ENCODE data around the gene PDCD6IP. TPM values are rescaled to one million over a fixed set of nuclear protein-coding genes. Genes with fewer than 3 reads are reported as not detected.

The PDCD6IP gene
- total RNA-seq, 1 donor from 2014 or later = 51.7 TPM

- Histone ChIP-seq H3K4me1 (ENCODE audit: control insufficient read depth in 3 of 3, insufficient read depth in 3 of 3, low read length in 3 of 3) (no peaks in the 10 kb centered on the region), H3K9me3 (ENCODE audit: control insufficient read depth in 3 of 3, low read length in 3 of 3) (no peaks in the 10 kb centered on the region), H3K36me3 (ENCODE audit: control insufficient read depth in 3 of 3, insufficient read depth in 3 of 3, low read length in 3 of 3) (no peaks in the 10 kb centered on the region), H3K27me3 (ENCODE audit: control insufficient read depth in 3 of 3, insufficient read depth in 3 of 3, low read length in 3 of 3) (no peaks in the 10 kb centered on the region), H3K27ac (ENCODE audit: low read depth, low read length) (no peak overlapping the region), H3K9ac (ENCODE audit: low read depth in 1 of 3, low read length in 3 of 3) (no peak overlapping the region), H3K4me3 (ENCODE audit: low read length in 3 of 3) (no peak overlapping the region)
These were observed 117.5 kb downstream of the PDCD6IP start for GRCh38 chr3:33915796-33916546.

GRCh38 chr3:33918126-33918756 lies 119.8 kb downstream of the PDCD6IP start:
- Histone ChIP-seq H3K9me3 (ENCODE audit: control insufficient read depth in 3 of 3, low read length in 3 of 3) (no peaks in the 10 kb centered on the region), H3K27ac (ENCODE audit: low read depth, low read length) (no peak overlapping the region), H3K4me3 (ENCODE audit: low read length in 3 of 3) (no peak overlapping the region), H3K36me3 (ENCODE audit: control insufficient read depth in 3 of 3, insufficient read depth in 3 of 3, low read length in 3 of 3) (no peaks in the 10 kb centered on the region), H3K9ac (ENCODE audit: low read depth in 1 of 3, low read length in 3 of 3) (no peak overlapping the region), H3K27me3 (ENCODE audit: control insufficient read depth in 3 of 3, insufficient read depth in 3 of 3, low read length in 3 of 3) (no peaks in the 10 kb centered on the region), H3K4me1 (ENCODE audit: control insufficient read depth in 3 of 3, insufficient read depth in 3 of 3, low read length in 3 of 3) (no peaks in the 10 kb centered on the region)

Other genes with a start within 250 kb of the PDCD6IP start
- 114 TPM for gene CLASP2, start 80.4 kb upstream of the PDCD6IP start, total RNA-seq

All from skeletal muscle tissue (tissue), 4 donors.